Kidney tubule cell (primary cell): ENCODE results near the gene MYL11.

Experiments used
- DNase-seq: peaks from one replicate; pipeline ENCODE4 v3.0.0-alpha.2; 2018; ENCODE audit warnings: low spot score

MYL11 gene

DNA sequence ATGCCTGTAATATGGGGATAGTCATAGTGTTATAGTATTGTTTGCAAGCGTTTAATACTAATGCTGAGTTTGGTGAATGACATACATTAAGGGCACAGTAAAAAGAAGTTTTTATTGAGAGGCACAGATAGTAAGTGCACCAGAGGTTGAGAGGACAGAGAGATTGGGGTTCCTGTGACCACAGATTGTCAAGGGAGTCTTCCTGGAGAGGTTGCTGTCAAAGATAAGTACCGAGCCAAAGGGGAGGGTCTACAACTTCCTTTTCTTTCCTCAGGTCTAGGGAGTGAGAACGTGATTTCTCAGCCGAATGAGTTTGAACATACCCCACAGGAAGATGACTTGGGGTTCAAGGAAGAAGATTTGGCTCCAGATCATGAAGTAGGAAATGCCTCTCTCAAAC, 22.5 kb downstream of the MYL11 start:
- no peak for DNase-seq

DNA sequence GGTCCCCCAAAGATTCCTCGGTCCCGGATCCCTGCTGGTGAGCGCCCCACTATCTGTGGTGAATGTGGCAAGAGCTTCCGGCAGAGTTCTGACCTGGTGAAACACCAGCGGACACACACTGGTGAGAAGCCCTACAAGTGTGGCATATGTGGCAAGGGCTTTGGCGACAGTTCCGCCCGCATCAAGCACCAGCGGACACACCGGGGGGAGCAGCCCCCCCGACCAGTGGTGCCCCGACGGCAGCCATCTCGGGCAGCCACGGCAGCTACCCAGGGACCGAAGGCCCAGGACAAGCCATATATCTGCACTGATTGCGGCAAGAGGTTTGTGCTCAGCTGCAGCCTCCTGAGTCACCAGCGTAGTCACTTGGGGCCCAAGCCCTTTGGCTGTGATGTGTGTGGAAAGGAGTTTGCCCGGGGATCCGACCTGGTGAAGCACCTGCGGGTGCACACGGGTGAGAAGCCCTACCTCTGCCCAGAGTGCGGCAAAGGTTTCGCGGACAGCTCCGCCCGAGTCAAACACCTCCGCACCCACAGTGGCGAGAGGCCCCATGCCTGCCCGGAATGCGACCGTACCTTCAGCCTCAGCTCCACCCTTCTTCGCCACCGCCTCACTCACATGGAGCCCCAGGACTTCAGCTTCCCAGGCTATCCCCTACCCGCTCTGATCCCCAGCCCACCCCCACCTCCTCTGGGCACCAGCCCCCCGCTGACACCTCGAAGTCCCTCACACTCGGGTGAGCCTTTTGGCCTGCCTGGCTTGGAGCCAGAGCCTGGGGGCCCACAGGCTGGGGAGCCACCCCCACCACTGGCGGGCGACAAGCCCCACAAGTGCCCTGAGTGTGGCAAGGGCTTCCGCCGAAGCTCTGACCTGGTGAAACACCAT, 23.4 kb downstream of the MYL11 start:
- no peak for DNase-seq

DNA sequence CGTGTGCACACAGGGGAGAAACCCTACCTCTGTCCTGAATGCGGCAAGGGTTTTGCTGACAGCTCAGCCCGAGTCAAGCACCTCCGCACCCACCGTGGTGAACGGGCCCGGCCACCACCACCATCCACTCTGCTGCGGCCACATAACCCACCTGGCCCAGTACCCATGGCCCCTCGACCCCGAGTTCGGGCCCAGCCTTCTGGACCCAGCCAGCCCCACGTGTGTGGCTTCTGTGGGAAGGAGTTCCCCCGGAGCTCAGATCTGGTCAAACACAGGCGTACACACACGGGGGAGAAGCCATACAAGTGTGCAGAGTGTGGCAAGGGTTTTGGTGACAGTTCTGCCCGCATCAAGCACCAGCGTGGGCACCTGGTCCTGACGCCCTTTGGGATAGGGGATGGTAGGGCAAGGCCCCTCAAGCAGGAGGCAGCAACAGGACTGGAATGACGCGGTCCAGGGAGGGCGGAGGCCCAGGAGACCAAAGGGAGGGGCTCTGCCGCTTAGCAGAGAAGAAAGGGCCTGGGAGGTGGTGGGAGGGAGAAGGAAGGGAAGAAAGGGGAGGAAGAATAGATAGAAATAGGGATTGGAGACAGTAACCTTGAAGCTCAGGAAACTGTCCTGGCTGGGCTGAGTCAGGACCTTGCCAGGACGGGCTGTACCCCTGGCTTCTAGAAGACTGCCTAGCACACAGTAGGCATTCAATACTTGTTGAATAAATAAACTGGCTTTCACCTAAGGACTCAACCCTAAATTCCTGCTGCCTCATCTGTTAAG, 24.2 kb downstream of the MYL11 start:
- no peak for DNase-seq

DNA sequence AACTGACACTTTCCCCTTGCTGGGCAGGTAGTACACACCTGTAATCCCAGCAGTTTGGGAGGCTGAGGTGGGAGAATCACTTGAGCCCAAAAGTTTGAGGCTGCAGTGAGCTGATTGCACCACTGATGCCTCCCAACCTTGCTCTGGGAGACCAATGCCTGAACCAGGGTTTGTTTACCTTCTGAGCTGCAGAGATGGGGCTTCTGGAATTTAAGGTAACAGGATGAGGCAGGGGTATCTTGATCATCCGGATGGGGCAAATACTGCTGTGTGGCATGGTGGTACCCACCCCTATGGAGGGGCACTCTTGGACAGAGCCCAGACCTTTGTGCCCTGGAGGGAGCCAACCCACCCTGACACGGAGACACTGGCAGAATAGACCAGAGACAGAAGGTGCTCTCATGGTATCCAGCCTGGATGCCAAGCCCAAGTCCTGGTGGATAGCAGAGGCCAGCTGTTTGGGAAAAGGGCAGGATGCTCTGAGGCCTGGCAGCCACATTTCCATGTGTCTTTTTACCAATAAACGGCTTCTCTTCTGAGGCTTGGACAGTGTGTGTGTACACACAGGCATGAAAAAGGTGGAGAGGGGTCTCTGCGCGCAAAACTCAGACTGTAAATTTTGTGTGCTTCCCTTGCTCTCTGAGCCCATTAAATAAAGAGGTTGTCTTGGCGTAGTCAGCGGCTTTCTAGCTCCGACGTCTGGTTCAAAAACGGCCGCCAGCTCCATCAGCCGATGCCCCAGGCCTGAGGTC, 25.0 kb downstream of the MYL11 start:
- no peak for DNase-seq

DNA sequence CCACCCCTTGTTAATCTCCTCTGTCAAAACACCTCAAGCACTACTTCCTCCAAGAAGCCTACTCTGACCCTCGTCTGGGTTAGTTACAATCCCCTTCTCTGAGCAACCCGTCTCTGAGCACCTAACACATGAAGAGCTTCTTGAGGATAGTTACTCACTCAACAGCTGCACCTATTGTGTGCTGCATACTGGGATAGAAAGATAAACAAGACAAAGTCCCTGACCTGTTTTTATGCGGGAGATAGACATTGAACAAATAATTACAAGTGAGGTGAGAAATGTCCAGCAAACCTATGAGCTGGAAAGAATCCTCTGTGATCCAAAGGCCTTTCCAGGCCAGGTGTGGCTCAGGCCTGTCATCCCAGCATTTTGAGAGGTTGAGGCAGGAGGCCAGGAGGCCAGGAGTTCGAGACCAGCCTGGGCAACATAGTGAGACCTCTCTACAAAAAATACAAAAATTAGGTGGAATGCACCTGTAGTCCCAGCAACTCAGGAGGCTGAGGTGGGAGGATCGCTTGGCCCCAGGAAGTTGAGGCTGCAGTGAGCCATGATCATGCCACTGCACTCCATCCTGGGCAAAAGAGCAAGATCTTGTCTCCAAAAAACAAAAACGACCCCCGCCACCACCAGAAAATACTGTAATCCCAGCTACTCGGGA, 27.3 kb downstream of the MYL11 start:
- DNase-seq = no peak

DNA sequence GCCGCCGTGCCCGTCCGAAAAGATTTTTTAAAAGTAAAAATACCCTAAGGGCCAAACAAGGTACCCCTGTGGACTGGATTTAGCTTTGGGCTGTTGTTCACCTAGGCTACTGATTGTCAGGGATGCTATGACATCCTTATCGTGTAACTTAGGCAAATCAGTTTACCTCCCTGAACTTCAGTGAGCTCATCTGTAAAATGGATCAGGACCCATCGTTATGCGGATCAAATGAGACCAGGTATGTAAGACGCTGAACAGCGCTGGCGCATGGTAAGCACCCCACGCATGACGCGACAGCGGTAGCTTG, 32.1 kb downstream of the MYL11 start:
- DNase-seq = no peak

DNA sequence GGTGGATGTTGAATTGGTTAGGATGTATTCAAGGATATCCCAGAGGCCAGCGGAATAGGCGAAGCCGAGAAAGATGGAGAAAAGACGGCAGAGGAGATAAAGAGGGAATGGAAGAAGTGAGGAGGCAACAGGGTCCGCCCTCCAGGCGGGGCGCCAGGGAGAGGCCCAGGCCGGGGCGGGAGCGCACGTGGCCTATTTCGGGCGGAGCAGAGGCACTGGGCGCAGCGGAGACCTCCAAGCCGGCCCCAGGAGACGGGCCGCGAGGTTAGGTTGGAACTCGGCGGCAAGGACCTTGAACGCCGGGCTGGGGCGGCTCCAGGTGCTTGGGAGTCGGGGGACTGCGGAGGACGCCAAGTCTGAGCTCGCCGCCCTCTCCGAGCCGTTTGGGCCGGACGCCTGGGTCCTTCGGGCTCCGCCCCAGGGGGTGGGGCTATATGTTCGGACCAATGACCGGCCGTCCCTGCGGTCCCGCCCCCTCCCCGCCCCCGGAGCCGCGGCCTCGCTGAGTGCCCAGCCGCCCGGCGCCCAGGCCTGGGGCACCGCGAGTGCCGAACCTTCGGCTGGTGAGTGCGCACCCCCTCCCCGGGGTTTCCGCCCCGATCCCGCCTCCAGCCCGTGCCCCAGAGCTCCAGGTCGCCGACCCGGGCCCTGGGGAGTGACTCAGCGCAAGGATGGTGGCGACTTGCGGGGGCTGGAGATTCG, 32.7 kb downstream of the MYL11 start, which contains the start of gene ZNF771:
TSS of gene ZNF771 (plus strand) at position 505 of the 702 bp plus-strand sequence. CDS start 448 bp downstream, outside the sequence.
- DNase-seq = peak; percentile 90

DNA sequence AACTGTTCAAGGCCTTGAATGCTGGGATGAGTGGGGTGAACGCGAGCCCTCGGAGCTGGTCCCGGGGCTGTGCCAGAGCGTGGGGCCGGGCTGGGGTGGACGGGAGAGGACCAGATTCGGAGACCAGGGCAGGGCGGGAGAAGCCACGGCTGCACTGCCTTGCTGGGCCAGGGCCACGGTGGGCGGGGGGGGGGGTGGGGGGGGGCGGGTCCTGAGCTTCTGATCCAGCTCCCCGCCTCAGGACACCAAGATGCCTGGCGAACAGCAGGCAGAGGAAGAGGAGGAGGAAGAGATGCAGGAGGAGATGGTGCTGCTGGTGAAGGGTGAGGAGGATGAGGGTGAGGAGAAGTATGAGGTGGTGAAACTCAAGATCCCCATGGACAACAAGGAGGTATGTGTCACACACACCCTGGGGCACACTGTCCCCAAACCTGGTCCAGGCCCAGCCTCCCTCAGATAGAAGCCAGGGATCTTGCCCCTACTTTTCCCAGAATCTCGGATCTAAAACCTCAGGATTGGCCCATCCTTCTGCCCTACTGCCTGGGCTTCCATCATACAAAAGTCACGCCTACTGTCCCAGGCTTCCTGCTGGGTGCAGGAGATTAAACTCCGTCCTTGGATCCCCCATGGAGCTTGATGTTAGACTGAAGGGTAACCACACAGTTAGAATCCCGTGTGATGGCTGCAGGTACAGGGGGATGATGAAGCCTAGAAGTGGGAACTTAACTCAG, 33.4 kb downstream of the MYL11 start:
- no peak for DNase-seq

DNA sequence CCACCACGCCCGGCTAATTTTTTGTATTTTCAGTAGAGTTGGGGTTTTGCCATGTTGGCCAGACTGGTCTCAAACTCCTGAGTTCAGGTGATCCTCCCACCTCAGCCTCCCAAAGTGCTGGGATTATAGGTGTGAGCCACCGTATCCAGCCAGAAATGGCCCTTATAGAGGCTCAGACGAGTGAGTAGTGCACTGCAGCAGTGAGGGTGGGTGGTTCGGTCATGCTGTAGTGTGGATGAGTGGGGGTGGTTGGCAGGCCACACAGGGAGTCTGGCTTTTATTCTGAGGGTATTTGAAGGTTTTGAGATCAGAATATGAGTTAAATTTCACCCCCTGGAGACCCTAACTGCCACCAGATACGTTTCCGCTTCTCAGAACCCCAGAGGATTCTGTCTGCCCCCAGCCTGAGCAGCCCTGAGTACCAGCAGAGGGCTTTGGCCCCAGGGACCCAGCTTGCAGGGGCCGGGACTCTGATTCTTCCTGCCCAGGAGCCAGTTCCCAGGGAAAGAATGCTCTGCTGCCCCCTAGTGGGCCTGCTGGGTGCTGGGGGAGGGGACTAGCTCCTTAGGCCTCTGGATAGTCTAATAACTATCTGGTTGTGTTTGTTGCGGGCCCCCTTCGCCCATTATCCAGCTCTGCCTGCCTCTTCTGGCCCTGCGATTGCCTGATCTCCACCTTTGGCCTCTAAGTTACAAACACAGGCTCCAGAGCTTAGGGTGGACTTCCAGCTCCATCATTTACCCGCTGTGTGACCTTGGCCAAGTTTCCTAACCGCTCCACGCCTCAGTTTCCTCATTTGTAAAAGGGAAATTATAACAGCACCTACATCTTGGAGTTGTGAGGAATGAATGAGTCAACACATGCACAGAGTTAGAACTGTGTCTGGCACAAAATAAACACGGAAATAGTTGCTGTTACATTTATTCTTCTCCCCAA, 34.8 kb downstream of the MYL11 start:
- DNase-seq = peak; percentile 87

DNA sequence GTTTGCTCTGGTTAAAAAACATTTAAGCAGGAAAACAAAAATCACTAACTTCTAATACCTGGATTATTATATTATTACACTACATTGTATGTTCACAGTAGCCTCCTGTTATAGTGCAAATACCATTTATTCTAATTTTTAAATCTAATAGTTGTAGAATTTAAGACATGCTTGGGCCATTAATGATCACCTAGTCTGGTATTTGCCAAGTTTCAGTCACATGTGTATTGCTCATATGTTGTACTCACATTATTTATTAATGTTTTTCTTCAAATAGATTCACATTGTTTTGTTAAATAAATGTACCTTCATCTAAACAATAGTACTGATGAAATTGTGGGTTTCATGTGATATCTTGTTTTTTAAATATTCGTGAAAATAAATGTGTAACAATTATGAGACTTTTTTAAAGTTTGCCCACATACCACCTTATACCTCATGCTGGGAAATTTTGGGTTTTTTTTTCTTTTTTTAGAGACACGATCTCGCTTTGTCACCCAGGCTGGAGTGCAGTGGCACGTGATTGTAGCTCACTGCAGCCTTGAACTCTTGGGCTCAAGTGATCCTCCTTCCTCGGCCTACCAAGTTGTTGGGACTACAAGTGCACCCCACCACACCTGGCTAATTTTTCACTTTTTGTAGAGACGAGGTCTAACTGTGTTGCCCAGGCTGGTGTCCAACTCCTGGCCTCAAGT, 38.7 kb downstream of the MYL11 start:
- peak; percentile 72 for DNase-seq

DNA sequence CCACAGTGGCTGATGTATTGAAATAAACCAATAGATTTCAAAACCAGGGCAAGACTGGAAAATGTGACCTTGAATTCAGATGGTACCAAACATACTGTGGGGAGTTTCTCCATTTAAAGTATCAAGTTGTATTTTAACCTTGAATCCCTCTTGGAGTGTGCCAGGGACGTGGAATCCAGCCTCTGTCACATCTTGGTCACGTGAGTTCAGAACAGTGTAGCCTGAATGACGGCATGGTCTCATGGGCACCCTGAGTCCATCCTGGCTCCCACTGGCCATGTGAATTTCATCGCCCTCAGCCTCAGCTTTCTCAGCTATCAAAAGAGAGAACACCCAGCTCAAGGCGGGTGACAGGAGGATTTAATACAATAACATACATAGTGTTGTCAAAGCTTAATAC, 39.6 kb downstream of the MYL11 start:
- DNase-seq = peak; percentile 60

DNA sequence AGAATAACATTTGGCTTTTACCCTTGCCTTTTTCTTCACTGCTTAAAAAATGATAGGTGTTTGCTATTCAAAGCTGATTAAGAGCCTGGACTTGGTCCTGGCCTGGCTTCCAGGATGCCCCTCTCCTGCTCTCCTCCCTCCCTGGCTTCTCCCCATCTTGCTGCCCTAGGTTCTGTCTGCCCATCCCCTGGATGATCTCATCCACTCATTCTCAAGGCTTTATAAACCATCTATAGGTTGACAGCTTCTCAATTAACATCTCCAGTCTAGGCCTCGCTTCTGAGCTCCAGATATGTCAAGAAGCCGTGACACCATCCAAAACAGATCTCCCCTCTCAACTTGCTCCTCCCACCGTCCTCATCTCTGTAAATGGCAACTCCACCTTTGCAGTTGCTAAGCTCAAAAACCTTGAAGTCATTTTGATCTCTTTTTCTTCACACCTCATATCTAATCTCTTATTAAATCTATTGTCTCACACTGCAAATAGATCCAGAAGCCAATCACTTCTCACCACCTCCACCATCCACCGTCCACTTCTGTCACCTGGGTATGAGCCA, 41.5 kb downstream of the MYL11 start:
- DNase-seq = no peak

DNA sequence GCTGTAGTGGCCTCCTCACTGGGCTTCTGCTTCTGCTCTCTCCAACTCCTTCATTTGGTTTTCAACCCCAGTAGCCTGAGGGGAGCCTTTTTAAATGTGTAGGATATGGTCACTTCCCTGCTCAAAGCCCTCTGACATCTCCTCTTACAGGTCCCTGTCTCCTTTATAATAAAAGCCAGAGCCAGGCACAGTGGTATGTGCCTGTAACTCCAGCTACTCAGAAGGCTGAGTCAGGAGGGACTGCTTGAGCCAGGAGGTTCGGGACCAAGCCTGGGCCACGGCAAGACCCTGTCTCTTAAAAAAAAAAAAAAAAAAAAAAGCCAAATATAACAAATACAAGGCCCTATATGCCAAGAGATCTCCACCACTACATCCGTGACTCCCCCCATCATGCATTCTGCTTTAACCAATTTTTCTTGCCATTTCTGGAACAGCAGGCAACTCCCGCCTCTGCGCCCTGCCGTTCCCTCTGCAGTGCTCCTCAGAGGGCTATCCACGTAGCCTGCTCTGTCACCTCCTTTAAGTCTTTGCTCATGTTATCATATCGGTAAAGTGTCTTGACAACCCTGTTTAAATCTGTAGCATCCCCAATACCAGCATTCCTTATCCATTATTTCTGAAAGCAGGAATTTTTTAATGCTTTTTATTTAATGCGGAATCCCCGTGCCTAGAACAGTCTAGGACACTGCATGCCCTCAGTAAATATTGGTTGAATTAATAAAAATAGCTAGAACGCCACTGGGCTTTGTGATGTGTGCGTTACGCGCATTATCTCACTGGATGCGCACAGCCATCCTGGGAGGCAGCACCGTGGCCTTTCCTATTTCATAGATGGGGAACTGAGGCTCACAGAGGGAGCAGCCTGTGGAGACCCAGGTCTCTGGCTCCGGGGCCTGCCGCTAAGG, 42.3 kb downstream of the MYL11 start:
- DNase-seq = no peak

DNA sequence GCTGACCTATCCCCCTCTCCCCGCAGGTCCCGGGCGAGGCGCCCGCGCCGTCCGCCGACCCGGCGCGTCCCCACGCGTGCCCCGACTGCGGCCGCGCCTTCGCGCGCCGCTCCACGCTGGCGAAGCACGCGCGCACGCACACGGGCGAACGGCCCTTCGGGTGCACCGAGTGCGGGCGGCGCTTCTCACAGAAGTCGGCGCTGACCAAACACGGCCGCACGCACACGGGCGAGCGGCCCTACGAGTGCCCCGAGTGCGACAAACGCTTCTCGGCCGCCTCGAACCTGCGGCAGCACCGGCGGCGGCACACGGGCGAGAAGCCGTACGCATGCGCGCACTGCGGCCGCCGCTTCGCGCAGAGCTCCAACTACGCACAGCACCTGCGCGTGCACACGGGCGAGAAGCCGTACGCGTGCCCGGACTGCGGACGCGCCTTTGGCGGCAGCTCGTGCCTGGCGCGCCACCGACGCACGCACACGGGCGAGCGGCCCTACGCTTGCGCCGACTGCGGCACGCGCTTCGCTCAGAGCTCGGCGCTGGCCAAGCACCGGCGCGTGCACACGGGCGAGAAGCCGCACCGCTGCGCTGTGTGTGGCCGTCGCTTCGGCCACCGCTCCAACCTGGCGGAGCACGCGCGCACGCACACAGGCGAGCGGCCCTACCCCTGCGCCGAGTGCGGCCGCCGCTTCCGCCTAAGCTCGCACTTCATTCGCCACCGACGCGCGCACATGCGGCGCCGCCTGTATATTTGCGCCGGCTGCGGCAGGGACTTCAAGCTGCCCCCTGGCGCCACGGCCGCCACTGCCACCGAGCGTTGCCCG, 43.1 kb downstream of the MYL11 start:
- DNase-seq = peak; percentile 94

DNA sequence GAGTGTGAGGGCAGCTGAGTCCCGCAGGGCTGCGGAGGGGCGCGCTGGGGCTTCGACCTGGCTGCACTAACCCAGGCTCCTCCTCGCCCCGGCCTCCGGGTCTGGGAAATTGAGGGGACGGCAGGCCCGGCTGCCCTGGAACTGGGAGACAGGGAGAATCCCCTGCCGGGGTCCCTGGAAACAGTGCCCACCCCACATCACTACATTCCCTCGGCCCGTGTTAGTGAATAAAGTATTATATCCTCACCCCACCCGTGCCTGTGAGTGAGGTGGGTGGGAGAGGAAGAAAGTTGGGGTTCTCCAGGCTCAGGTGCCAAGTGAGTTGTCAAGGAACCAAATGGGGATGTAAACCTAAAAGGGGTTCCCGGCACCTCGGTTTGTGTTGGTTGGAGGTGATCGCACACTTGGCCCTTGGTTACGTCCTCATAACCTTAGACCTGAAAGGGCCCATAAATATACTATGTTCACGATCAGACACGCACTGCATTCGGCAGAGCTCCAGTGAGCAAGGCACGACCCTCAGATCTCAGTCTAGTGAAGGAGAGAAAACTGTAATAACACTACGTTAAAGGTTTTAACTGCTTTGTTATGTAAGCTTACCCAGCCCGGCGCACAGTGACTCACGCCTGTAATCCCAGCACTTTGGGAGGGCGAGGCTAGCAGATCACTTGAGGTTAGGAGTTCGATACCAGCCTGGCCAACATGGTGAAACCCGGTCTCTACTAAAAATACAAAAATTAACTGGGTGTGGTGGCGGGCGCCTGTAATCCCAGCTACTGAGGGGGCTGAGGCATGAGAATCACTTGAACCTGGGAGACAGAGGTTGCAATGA, 44.0 kb downstream of the MYL11 start:
- no peak for DNase-seq

DNA sequence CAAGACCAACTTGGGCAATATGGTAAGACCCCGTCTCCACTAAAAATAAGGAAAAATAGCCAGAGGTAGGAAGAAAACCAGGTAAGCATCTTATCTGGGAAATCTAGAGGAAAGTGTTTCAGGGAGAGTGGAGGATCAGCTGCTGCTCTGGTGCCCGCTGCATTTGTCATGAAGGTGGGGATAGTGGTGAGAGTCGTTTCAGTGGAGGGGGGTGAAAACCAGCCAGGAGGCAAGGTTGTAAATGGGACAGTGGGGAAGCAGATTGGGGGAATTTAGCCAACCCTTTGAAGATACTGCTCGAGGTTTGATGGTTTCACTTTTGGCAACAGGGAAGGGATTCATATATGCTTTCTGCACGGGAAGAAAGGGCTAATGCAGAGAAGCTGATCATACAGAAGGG, 46.4 kb downstream of the MYL11 start:
- DNase-seq = no peak
